Panc1 (cell line): ENCODE data around the gene PTPRJ. TPM values are rescaled to one million over a fixed set of nuclear protein-coding genes. Genes with fewer than 3 reads are reported as not detected.

ENCODE experiments used
- ATAC-seq: fragments of 200-7000 bp; cut with Tn5 transposase; 2 replicates; pipeline ENCODE4 v1.9.1; 2020; ENCODE audit warnings: mild to moderate bottlenecking, moderate library complexity
- BruUV-seq: library from RNA; stranded (reverse); fragments of 400-500 nt; replicated peaks from 2 replicates; lab custom pipeline; 2021; lab: Mats Ljungman, UMichigan
- CTCF ChIA-PET: fragments of 300-600 bp; sonication (Branson Sonifier 250); formaldehyde crosslinking; loops from one replicate; lab custom pipeline; 2022; ENCODE audit warnings: antibody characterized with exemption; lab: Charles Lee
- POLR2A ChIA-PET: fragments of 300-600 bp; sonication (Branson Sonifier 250); formaldehyde crosslinking; loops from one replicate; lab custom pipeline; 2022; ENCODE audit warnings: antibody characterized with exemption; lab: Charles Lee
- DNase-seq: peaks from one replicate; pipeline ENCODE4 v3.0.0-alpha.2; 2010; ENCODE audit warnings: low read depth, low spot score
- H3K27ac ChIP-seq: 2 replicates; pipeline ENCODE4 v1.5.1; 2011; ENCODE audit warnings: mild to moderate bottlenecking, low read length, inconsistent platforms
- H3K27me3 ChIP-seq: fragments of 200-500 bp; sonication (Bioruptor generic); 2 replicates; pipeline ENCODE4 v1.6.0; 2014; ENCODE audit warnings: low read length, inconsistent platforms; ENCODE audit not compliant: control insufficient read depth, insufficient read depth
- H3K36me3 ChIP-seq: fragments of 200-500 bp; sonication (Bioruptor generic); 2 replicates; pipeline ENCODE4 v1.5.1; 2014; ENCODE audit warnings: inconsistent platforms, mild to moderate bottlenecking, low read length, moderate library complexity; ENCODE audit not compliant: control insufficient read depth, insufficient read depth
- H3K4me1 ChIP-seq: 2 replicates; pipeline ENCODE4 v1.5.1; 2011; ENCODE audit warnings: inconsistent platforms, mild to moderate bottlenecking, low read length, moderate library complexity; ENCODE audit not compliant: control insufficient read depth, insufficient read depth
- H3K4me3 ChIP-seq, 2 experiments: 2 replicates each; pipeline ENCODE4 v1.5.1; 2011 to 2012; ENCODE audit warnings: low read depth in 2 of 2, low read length in 2 of 2, mild to moderate bottlenecking in 2 of 2, inconsistent platforms in 1 of 2, moderate library complexity in 1 of 2
- H3K9me3 ChIP-seq: fragments of 200-500 bp; sonication (Bioruptor generic); 2 replicates; pipeline ENCODE4 v1.5.1; 2014; ENCODE audit warnings: low read depth, mild to moderate bottlenecking, inconsistent platforms, low read length, moderate library complexity; ENCODE audit not compliant: control insufficient read depth, insufficient read depth
- CTCF ChIP-seq: fragments of 450-650 bp; IDR thresholded peaks from 2 replicates; pipeline ENCODE4 v1.5.1; 2017; ENCODE audit warnings: mild to moderate bottlenecking
- POLR2AphosphoS5 ChIP-seq: IDR thresholded peaks from 2 replicates; pipeline ENCODE4 v1.6.1; 2012; ENCODE audit warnings: mild to moderate bottlenecking, low read depth, low read length, moderate library complexity
- REST ChIP-seq, 2 experiments: IDR thresholded peaks; 2 replicates each; pipeline ENCODE4 v1.6.1; 2011 to 2012; ENCODE audit warnings: low read depth in 2 of 2, control low read depth in 1 of 2, low read length in 1 of 2, mild to moderate bottlenecking in 1 of 2, moderate library complexity in 1 of 2; ENCODE audit not compliant: insufficient read depth in 1 of 2
- SIN3A ChIP-seq: IDR thresholded peaks from 2 replicates; pipeline ENCODE4 v1.6.1; 2012; ENCODE audit warnings: low read depth, mild to moderate bottlenecking, low read length, moderate library complexity, borderline replicate concordance; ENCODE audit not compliant: insufficient read depth
- TCF7L2 ChIP-seq: IDR thresholded peaks from 2 replicates; pipeline ENCODE4 v1.6.1; 2011; ENCODE audit warnings: mild to moderate bottlenecking, low read depth, low read length, inconsistent platforms
- in situ Hi-C: cut with HindIII; loops from 2 replicates; pipeline ENCODE4 v1.10.0; 2016; ENCODE audit warnings: low sequenced_read_pairs, low pct_unique_long_range_greater_than_20kb
- intact Hi-C: fragments of 100-400 bp; cut with micrococcal nuclease; formaldehyde crosslinking; loops from one replicate; pipeline ENCODE4 v1.10.0; 2022; ENCODE audit not compliant: unreplicated experiment
- total RNA-seq: library from RNA; stranded (reverse); gene quantifications from one replicate; pipeline ENCODE4 v1.2.1, GENCODE V29; 2021; ENCODE audit not compliant: unreplicated experiment

Gene PTPRJ
- total RNA-seq, 1 experiment from 2014 or later, result 73.6 TPM

GRCh38 chr11:48032721-48033120, 52.4 kb downstream of the PTPRJ start:
- Histone ChIP-seq H3K9me3 (no peaks in the 10 kb centered on the region), H3K36me3 (no peaks in the 10 kb centered on the region), H3K27ac (no peak overlapping the region), H3K27me3 (no peaks in the 10 kb centered on the region), H3K4me3 (no peak overlapping the region), H3K4me1 (peaks cover 12% of the 10 kb centered on the region)
- POLR2A ChIA-PET, result interaction anchor here (0.7 kb wide), 1 partner anchor 26 kb away, joined by 4 read pairs; no protein-coding TSS in a partner anchor
- CTCF ChIA-PET, result no interaction called here
- TF ChIP-seq REST (IDR thresholded peaks at IDR 0.05; ENCODE audit: insufficient read depth in 1 of 2, low read depth in 2 of 2, low read length in 1 of 2) (no peak), POLR2AphosphoS5 (no peak), SIN3A (no peak), TCF7L2 (no peak), CTCF (no peak)
- in situ Hi-C loops (no loop called here), intact Hi-C loops (no loop called here)
- BruUV-seq, result no TSS peak
- DNase-seq (no peak), ATAC-seq (no peak)

- peaks cover 10% of the 10 kb centered on the region for H3K4me1 ChIP-seq
- ChIA-PET POLR2A (interaction anchor here (0.6 kb wide), 2 partner anchors 108 to 257 kb away, joined by 5 to 9 read pairs; no protein-coding TSS in a partner anchor), CTCF (interaction anchor here (0.6 kb wide), 1 partner anchor 35 kb away, joined by 4 read pairs; no protein-coding TSS in a partner anchor)
- DNase-seq, result no peak
- no peak for TF ChIP-seq REST (IDR thresholded peaks at IDR 0.05; ENCODE audit: insufficient read depth in 1 of 2, low read depth in 2 of 2, low read length in 1 of 2)
- no peak for TF ChIP-seq SIN3A
- no peak for TF ChIP-seq TCF7L2
- TF ChIP-seq POLR2AphosphoS5, result no peak
- TF ChIP-seq CTCF, result no peak
- no peak overlapping the region for H3K4me3 ChIP-seq
- no peaks in the 10 kb centered on the region for H3K9me3 ChIP-seq
- no peak overlapping the region for H3K27ac ChIP-seq
- ATAC-seq, result no peak
- intact Hi-C loops, result no loop called here
- H3K27me3 ChIP-seq, result no peaks in the 10 kb centered on the region
- no peaks in the 10 kb centered on the region for H3K36me3 ChIP-seq
- in situ Hi-C loops, result no loop called here
- no TSS peak for BruUV-seq
These were observed 53.6 kb downstream of the PTPRJ start for GRCh38 chr11:48033918-48034341.
